ENCODE data around the gene FHL5. TPM values are rescaled to one million over a fixed set of nuclear protein-coding genes. Genes with fewer than 3 reads are reported as not detected.

The FHL5 gene
- total RNA-seq, 4 donors from 2014 or later = 8.1 to 19.5 (median 12.4) TPM

GRCh38 chr6:96604420-96604819 is 41.5 kb downstream of the FHL5 start:
- H3K27ac ChIP-seq = no peak overlapping the region
- intact Hi-C loops (cut with DNase I) = no loop called here
- no peaks in the 10 kb centered on the region for H3K9me3 ChIP-seq
- TF ChIP-seq POLR2A (IDR thresholded peaks at IDR 0.05) = no peak
- no peaks in the 10 kb centered on the region for H3K4me1 ChIP-seq
- no peaks in the 10 kb centered on the region for H3K27me3 ChIP-seq
- no peak for DNase-seq
- H3K36me3 ChIP-seq = no peaks in the 10 kb centered on the region
- H3K4me3 ChIP-seq (replicated peaks in 1 of 3) = no peak overlapping the region
- WGBS, 2 donors = 25 to 49% methylated on average over 2 of the region's 2 CpGs

- Histone ChIP-seq H3K4me3 (replicated peaks in 1 of 3) (no peak overlapping the region), H3K27ac (no peak overlapping the region), H3K36me3 (no peaks in the 10 kb centered on the region), H3K27me3 (no peaks in the 10 kb centered on the region), H3K9me3 (no peaks in the 10 kb centered on the region), H3K4me1 (no peaks in the 10 kb centered on the region)
- no peak for DNase-seq
- intact Hi-C loops (cut with DNase I) = no loop called here
- TF ChIP-seq CTCF (IDR thresholded peaks at IDR 0.05) (no peak), POLR2A (IDR thresholded peaks at IDR 0.05) (no peak)
Observed at GRCh38 chr6:96608074-96608473, 45.1 kb downstream of the FHL5 start.

GRCh38 chr6:96610019-96610418 is 47.1 kb downstream of the FHL5 start:
- Histone ChIP-seq H3K27ac (no peak overlapping the region), H3K4me1 (no peaks in the 10 kb centered on the region), H3K36me3 (no peaks in the 10 kb centered on the region), H3K4me3 (replicated peaks in 1 of 3) (no peak overlapping the region), H3K27me3 (no peaks in the 10 kb centered on the region), H3K9me3 (no peaks in the 10 kb centered on the region)
- TF ChIP-seq CTCF (IDR thresholded peaks at IDR 0.05) (no peak), POLR2A (IDR thresholded peaks at IDR 0.05) (no peak)
- no peak for DNase-seq
- intact Hi-C loops (cut with DNase I) = no loop called here
- 92 to 93% methylated on average over 1 of the region's 1 CpG for WGBS, 2 donors

GRCh38 chr6:96611342-96611991 is 48.5 kb downstream of the FHL5 start:
- 79 to 82% methylated on average over 1 of the region's 1 CpG for WGBS, 2 donors
- Histone ChIP-seq H3K4me3 (replicated peaks in 1 of 3) (no peak overlapping the region), H3K4me1 (no peaks in the 10 kb centered on the region), H3K27me3 (no peaks in the 10 kb centered on the region), H3K9me3 (no peaks in the 10 kb centered on the region), H3K27ac (no peak overlapping the region), H3K36me3 (no peaks in the 10 kb centered on the region)
- no peak for DNase-seq
- TF ChIP-seq POLR2A (IDR thresholded peaks at IDR 0.05) = no peak
- no peak for TF ChIP-seq CTCF (IDR thresholded peaks at IDR 0.05)
- intact Hi-C loops (cut with DNase I) = no loop called here

GRCh38 chr6:96613291-96613999 is 50.5 kb downstream of the FHL5 start:
- TF ChIP-seq POLR2A (IDR thresholded peaks at IDR 0.05) (no peak), CTCF (IDR thresholded peaks at IDR 0.05) (no peak)
- H3K4me1 ChIP-seq = no peaks in the 10 kb centered on the region
- no peak overlapping the region for H3K4me3 ChIP-seq (replicated peaks in 1 of 3)
- H3K36me3 ChIP-seq = no peaks in the 10 kb centered on the region
- H3K27me3 ChIP-seq = no peaks in the 10 kb centered on the region
- 83 to 89% methylated on average over 2 of the region's 2 CpGs for WGBS, 2 donors
- no peaks in the 10 kb centered on the region for H3K9me3 ChIP-seq
- DNase-seq = no peak
- intact Hi-C loops (cut with DNase I) = no loop called here
- H3K27ac ChIP-seq = no peak overlapping the region

Measured in thyroid gland (tissue), 4 donors.